Measurements from ENCODE around the gene TEX9. TPM values are rescaled to one million over a fixed set of nuclear protein-coding genes. Genes with fewer than 3 reads are reported as not detected.

The TEX9 gene
- total RNA-seq, 1 experiment from 2014 or later: 6.3 TPM

GRCh38 chr15:56337084-56337725, 28.0 kb upstream of the TEX9 start:
- intact Hi-C loops (cut with micrococcal nuclease): no loop called here
- POLR2A ChIA-PET: interaction anchor here (0.7 to 1.7 kb wide), 2 partner anchors 9 to 94 kb away, joined by 3 to 7 read pairs; no protein-coding TSS in a partner anchor
- no peak for DNase-seq (ENCODE audit: unreplicated experiment)
- CTCF ChIA-PET: interaction anchor here (0.8 to 1.3 kb wide), 2 partner anchors 32 to 88 kb away, joined by 4 read pairs; no protein-coding TSS in a partner anchor
- Mint-ChIP-seq H3K4me1 (ENCODE audit: insufficient read depth, unreplicated experiment) (peaks cover 19% of the 10 kb centered on the region), H3K9me3 (ENCODE audit: unreplicated experiment) (peaks cover 5% of the 10 kb centered on the region), H3K4me3 (ENCODE audit: unreplicated experiment) (no peak overlapping the region), H3K27me3 (ENCODE audit: insufficient read depth, unreplicated experiment) (no peaks in the 10 kb centered on the region), H3K27ac (ENCODE audit: low read depth, unreplicated experiment) (no peak overlapping the region), H3K36me3 (ENCODE audit: insufficient read depth, unreplicated experiment) (no peaks in the 10 kb centered on the region)
- no peak for TF ChIP-seq CTCF (IDR thresholded peaks at IDR 0.05; ENCODE audit: unreplicated experiment)
- BruUV-seq (replicated peaks): no TSS peak

GRCh38 chr15:56339594-56339993, 25.6 kb upstream of the TEX9 start:
- peaks cover 29% of the 10 kb centered on the region for H3K4me1 Mint-ChIP-seq (ENCODE audit: insufficient read depth, unreplicated experiment)
- no peaks in the 10 kb centered on the region for H3K27me3 Mint-ChIP-seq (ENCODE audit: insufficient read depth, unreplicated experiment)
- intact Hi-C loops (cut with micrococcal nuclease): no loop called here
- H3K4me3 Mint-ChIP-seq (ENCODE audit: unreplicated experiment): no peak overlapping the region
- no peak for DNase-seq (ENCODE audit: unreplicated experiment)
- H3K36me3 Mint-ChIP-seq (ENCODE audit: insufficient read depth, unreplicated experiment): no peaks in the 10 kb centered on the region
- ChIA-PET POLR2A (interaction anchor here (0.7 to 2.1 kb wide), 3 partner anchors 10 to 25 kb away, joined by 3 to 8 read pairs (median 4); partner anchors contain the start of gene TEX9), CTCF (interaction anchor here (0.6 to 1.1 kb wide), 3 partner anchors 12 to 335 kb away, joined by 3 read pairs; no protein-coding TSS in a partner anchor)
- BruUV-seq (replicated peaks): no TSS peak
- no peak overlapping the region for H3K27ac Mint-ChIP-seq (ENCODE audit: low read depth, unreplicated experiment)
- TF ChIP-seq CTCF (IDR thresholded peaks at IDR 0.05; ENCODE audit: unreplicated experiment): no peak
- no peaks in the 10 kb centered on the region for H3K9me3 Mint-ChIP-seq (ENCODE audit: unreplicated experiment)

GRCh38 chr15:56341201-56341600, 24.0 kb upstream of the TEX9 start:
- POLR2A ChIA-PET: interaction anchor here (0.6 to 2.7 kb wide), 8 partner anchors 11 to 107 kb away, joined by 3 to 25 read pairs (median 7); partner anchors contain the start of gene TEX9
- Mint-ChIP-seq H3K27me3 (ENCODE audit: insufficient read depth, unreplicated experiment) (no peaks in the 10 kb centered on the region), H3K4me1 (ENCODE audit: insufficient read depth, unreplicated experiment) (peaks cover 30% of the 10 kb centered on the region), H3K27ac (ENCODE audit: low read depth, unreplicated experiment) (no peak overlapping the region), H3K36me3 (ENCODE audit: insufficient read depth, unreplicated experiment) (no peaks in the 10 kb centered on the region), H3K4me3 (ENCODE audit: unreplicated experiment) (no peak overlapping the region), H3K9me3 (ENCODE audit: unreplicated experiment) (no peaks in the 10 kb centered on the region)
- BruUV-seq (replicated peaks): no TSS peak
- DNase-seq (ENCODE audit: unreplicated experiment): peak; percentile 63
- CTCF ChIA-PET: interaction anchor here (1.2 to 2.6 kb wide), 3 partner anchors 30 to 92 kb away, joined by 3 to 10 read pairs (median 5); no protein-coding TSS in a partner anchor
- TF ChIP-seq CTCF (IDR thresholded peaks at IDR 0.05; ENCODE audit: unreplicated experiment): no peak
- intact Hi-C loops (cut with micrococcal nuclease): no loop called here

GRCh38 chr15:56342653-56343052, 22.6 kb upstream of the TEX9 start:
- peak; percentile 70 for DNase-seq (ENCODE audit: unreplicated experiment)
- Mint-ChIP-seq H3K9me3 (ENCODE audit: unreplicated experiment) (no peaks in the 10 kb centered on the region), H3K36me3 (ENCODE audit: insufficient read depth, unreplicated experiment) (no peaks in the 10 kb centered on the region), H3K4me1 (ENCODE audit: insufficient read depth, unreplicated experiment) (peaks cover 35% of the 10 kb centered on the region), H3K4me3 (ENCODE audit: unreplicated experiment) (no peak overlapping the region), H3K27ac (ENCODE audit: low read depth, unreplicated experiment) (peak overlapping the region; percentile 10), H3K27me3 (ENCODE audit: insufficient read depth, unreplicated experiment) (no peaks in the 10 kb centered on the region)
- TF ChIP-seq CTCF (IDR thresholded peaks at IDR 0.05; ENCODE audit: unreplicated experiment): no peak
- POLR2A ChIA-PET: interaction anchor here (0.6 to 2.7 kb wide), 17 partner anchors 8 to 636 kb away, joined by 3 to 25 read pairs (median 4); partner anchors contain the start of gene TEX9
- CTCF ChIA-PET: interaction anchor here (1.0 to 2.6 kb wide), 6 partner anchors 14 to 98 kb away, joined by 3 to 10 read pairs (median 5); no protein-coding TSS in a partner anchor
- no TSS peak for BruUV-seq (replicated peaks)
- intact Hi-C loops (cut with micrococcal nuclease): no loop called here
